GM18951 (cell line): ENCODE results near the gene KRTAP10-7.
"Not testable (repeated sequence)": the region's sequence is repeated elsewhere in the genome, so short reads cannot be mapped to it uniquely, and the experiment has no call there.

Experiments used
- POLR2A ChIP-seq: IDR thresholded peaks from 4 replicates; pipeline ENCODE4 v1.6.1; 2011; ENCODE audit warnings: mild to moderate bottlenecking; ENCODE audit not compliant: insufficient read length, insufficient read depth; ENCODE audit errors: extremely low read depth
- in situ Hi-C: fragments of 300-500 bp; cut with MboI; formaldehyde crosslinking; loops from one replicate; pipeline ENCODE4 v1.12.0; 2022; ENCODE audit warnings: low sequenced_read_pairs, mixed read lengths, inconsistent platforms; ENCODE audit not compliant: unreplicated experiment

The KRTAP10-7 gene

DNA sequence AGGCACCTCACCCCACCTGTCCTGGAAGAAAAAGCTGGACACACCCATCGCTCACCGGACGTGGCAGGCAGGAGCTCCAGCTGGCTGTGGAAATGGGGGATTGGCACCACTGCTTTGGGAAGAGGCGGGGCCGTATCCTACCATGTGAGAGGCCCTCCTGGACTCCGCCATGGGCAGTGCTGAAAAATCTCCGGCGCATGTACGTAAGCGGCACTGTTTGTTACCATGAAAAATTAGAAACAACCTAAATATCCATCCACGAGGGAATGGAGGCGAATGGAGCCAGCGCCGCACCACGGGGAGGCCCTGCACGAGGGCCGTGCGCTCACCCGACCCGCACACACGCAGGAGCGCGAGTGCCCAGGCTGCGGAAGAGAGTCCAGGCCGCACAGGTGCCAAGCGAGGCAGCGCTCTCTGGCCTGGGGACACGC is 14.6 kb downstream of the KRTAP10-7 start:
- in situ Hi-C loops = no loop called here
- no peak for TF ChIP-seq POLR2A

DNA sequence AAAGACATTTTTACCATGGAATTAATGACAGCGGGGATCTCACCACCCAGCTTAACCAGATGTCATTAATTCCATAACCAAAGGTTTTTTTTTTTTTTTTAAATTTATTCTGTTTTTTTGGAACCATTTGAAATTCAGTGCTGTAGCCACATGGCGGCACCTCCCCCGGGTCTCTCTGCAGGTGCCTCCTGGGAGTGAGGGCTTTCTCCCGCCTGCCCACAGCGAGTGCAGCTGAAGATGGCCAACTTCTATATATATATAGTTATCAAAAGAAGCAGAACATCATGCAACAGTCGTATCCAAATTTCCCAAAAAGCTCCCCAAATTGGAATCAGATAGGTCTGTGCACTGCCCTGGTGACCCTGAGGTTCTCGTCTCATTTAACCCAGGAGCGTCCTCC is 15.1 kb downstream of the KRTAP10-7 start:
- in situ Hi-C loops = no loop called here
- no peak for TF ChIP-seq POLR2A

- TF ChIP-seq POLR2A = no peak
- in situ Hi-C loops = no loop called here
Measured at GRCh38 chr21:44615911-44616590, 15.7 kb downstream of the KRTAP10-7 start.

- in situ Hi-C loops = no loop called here
- TF ChIP-seq POLR2A = no peak
Measured at GRCh38 chr21:44616591-44616926, 16.2 kb downstream of the KRTAP10-7 start.

- in situ Hi-C loops = no loop called here
- TF ChIP-seq POLR2A = no peak
Measured at GRCh38 chr21:44617071-44617501, 16.7 kb downstream of the KRTAP10-7 start.

GRCh38 chr21:44618504-44618903 is 18.1 kb downstream of the KRTAP10-7 start:
- no peak for TF ChIP-seq POLR2A
- in situ Hi-C loops = no loop called here

- TF ChIP-seq POLR2A = no peak
- in situ Hi-C loops = no loop called here
Measured at GRCh38 chr21:44618909-44619308, 18.5 kb downstream of the KRTAP10-7 start.

GRCh38 chr21:44619886-44620285 is 19.5 kb downstream of the KRTAP10-7 start:
- in situ Hi-C loops = no loop called here
- TF ChIP-seq POLR2A = no peak

DNA sequence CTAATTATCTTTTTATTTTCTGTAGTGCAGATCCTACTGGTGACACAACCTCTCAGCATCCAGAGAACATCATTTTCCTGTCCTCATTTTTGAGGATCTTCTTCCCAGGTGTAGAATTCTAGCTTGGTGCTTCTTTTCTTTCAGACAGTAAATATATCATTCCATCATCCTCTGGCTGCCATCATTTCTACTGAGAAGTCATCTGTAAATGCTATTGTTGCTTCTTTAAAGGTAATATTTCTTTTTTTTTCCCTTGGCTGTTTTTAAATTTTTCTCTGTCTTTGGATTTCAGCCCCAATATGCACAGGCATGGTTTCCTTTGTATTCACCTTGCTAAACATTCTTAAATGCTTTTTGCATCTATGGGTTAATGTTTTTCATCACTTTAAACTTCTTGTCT is 23.2 kb downstream of the KRTAP10-7 start:
- in situ Hi-C loops = no loop called here
- no peak for TF ChIP-seq POLR2A

GRCh38 chr21:44625756-44626155 is 25.4 kb downstream of the KRTAP10-7 start:
- in situ Hi-C loops = no loop called here
- no peak for TF ChIP-seq POLR2A

- TF ChIP-seq POLR2A = no peak
- in situ Hi-C loops = no loop called here
Measured at GRCh38 chr21:44626262-44626661, 25.9 kb downstream of the KRTAP10-7 start.

- TF ChIP-seq POLR2A = no peak
Measured at GRCh38 chr21:44626673-44627143, 26.3 kb downstream of the KRTAP10-7 start, which contains the start of gene KRTAP10-9. TSS of gene KRTAP10-9 (plus strand) at chr21:44627093. CDS start at chr21:44627172, 79 bp downstream.

DNA sequence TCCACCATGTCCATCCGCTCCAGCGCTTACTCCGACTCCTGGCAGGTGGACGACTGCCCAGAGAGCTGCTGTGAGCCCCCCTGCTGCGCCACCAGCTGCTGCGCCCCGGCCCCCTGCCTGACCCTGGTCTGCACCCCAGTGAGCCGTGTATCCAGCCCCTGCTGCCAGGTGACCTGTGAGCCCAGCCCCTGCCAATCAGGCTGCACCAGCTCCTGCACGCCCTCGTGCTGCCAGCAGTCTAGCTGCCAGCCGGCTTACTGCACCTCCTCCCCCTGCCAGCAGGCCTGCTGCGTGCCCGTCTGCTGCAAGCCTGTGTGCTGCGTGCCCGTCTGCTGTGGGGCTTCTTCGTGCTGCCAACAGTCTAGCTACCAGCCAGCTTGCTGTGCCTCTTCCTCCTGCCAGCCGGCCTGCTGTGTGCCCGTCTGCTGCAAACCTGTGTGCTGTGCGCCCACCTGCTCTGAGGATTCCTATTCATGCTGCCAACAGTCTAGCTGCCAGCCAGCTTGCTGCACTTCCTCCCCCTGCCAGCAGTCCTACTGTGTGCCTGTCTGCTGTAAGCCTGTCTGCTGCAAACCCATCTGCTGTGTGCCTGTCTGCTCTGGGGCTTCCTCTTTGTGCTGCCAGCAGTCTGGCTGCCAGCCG is 26.9 kb downstream of the KRTAP10-7 start:
- in situ Hi-C loops = not testable (repeated sequence)

More at GRCh38 chr21:44626673-44627143, 26.3 kb downstream of the KRTAP10-7 start, which contains the start of gene KRTAP10-9:
- in situ Hi-C loops = no loop called here

DNA sequence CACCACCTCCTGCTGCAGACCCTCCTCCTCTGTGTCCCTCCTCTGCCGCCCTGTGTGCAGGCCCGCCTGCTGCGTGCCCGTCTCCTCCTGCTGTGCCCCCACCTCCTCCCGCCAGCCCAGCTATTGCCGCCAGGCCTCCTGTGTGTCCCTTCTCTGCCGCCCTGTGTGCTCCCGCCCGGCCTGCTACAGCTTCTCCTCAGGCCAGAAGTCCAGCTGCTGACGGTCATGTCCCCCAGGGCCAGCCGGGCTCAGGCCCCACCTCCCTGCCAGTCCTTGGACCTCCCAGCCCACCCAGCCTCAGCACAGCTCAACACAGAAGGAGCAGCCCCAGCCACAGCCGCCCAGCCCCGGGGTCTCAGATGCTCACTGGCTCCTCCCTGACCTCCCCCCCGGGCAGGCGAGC is 27.4 kb downstream of the KRTAP10-7 start:
- in situ Hi-C loops = not testable (repeated sequence)
